H1 (cell line): ENCODE measurements around the gene DIP2C. TPM values are rescaled to one million over a fixed set of nuclear protein-coding genes. Genes with fewer than 3 reads are reported as not detected.

Source experiments
- CTCF ChIA-PET: fragments of 300-600 bp; sonication (Branson Sonifier 250); formaldehyde crosslinking; loops from one replicate; lab custom pipeline; 2021; ENCODE audit not compliant: partially characterized antibody; lab: Charles Lee
- POLR2A ChIA-PET: fragments of 300-600 bp; sonication (Branson Sonifier 250); formaldehyde crosslinking; loops from one replicate; lab custom pipeline; 2021; ENCODE audit warnings: inconsistent platforms; ENCODE audit not compliant: partially characterized antibody; lab: Charles Lee
- DNase-seq, 2 experiments: peaks; one replicate each; pipeline versions ENCODE4 v3.0.0 to v3.0.0-alpha.2; 2010 to 2022; ENCODE audit warnings: low spot score in 2 of 2, low read depth in 1 of 2, mixed read lengths in 1 of 2
- FAIRE-seq: peaks from 2 replicates; lab custom pipeline; 2011; peaks lifted over from hg19 to GRCh38; lab: Jason Lieb, UNC
- H2AFZ ChIP-seq: 2 replicates; pipeline ENCODE4 v1.8.1; 2012; ENCODE audit warnings: low read length, inconsistent platforms
- H2AK5ac ChIP-seq: 2 replicates; pipeline ENCODE4 v1.6.1; 2013; ENCODE audit warnings: low read depth, low read length
- H2BK120ac ChIP-seq: replicated peaks from 2 replicates; pipeline ENCODE3; 2013; ENCODE audit warnings: low read depth, low read length, inconsistent platforms
- H2BK12ac ChIP-seq: 2 replicates; pipeline ENCODE4 v1.6.1; 2013; ENCODE audit warnings: low read depth, low read length
- H2BK15ac ChIP-seq: 2 replicates; pipeline ENCODE4 v1.6.1; 2013; ENCODE audit warnings: low read length
- H2BK20ac ChIP-seq: 2 replicates; pipeline ENCODE4 v1.6.1; 2013; ENCODE audit warnings: low read length
- H2BK5ac ChIP-seq: 2 replicates; pipeline ENCODE4 v1.6.1; 2013; ENCODE audit warnings: low read depth, low read length
- H3K14ac ChIP-seq: 2 replicates; pipeline ENCODE4 v1.6.1; 2013; ENCODE audit warnings: inconsistent platforms; ENCODE audit not compliant: insufficient read length
- H3K18ac ChIP-seq: 2 replicates; pipeline ENCODE4 v1.6.1; 2013; ENCODE audit warnings: low read length; ENCODE audit errors: extremely low read depth
- H3K23ac ChIP-seq: 2 replicates; pipeline ENCODE4 v1.6.1; 2013; ENCODE audit warnings: inconsistent platforms; ENCODE audit not compliant: insufficient read length
- H3K23me2 ChIP-seq: 2 replicates; pipeline ENCODE4 v1.6.1; 2013; ENCODE audit warnings: low read depth, low read length
- H3K27ac ChIP-seq: 2 replicates; pipeline ENCODE4 v1.6.1; 2011; ENCODE audit warnings: low read depth, low read length, inconsistent platforms
- H3K27me3 ChIP-seq, 4 experiments: replicated peaks in 1 of 4; 1 replicate in 1 of 4; 2 replicates in 3 of 4; pipeline versions ENCODE4 v1.6.1 to v1.8.1; 2011 to 2013; ENCODE audit warnings: low read length in 3 of 4, mild to moderate bottlenecking in 3 of 4, inconsistent platforms in 2 of 4, mixed read lengths in 2 of 4, moderate library complexity in 1 of 4; ENCODE audit not compliant: control insufficient read depth in 3 of 4, insufficient read depth in 3 of 4; ENCODE audit errors: extremely low read depth in 1 of 4
- H3K36me3 ChIP-seq, 4 experiments: 2 replicates each; pipeline versions ENCODE4 v1.6.1 to v1.8.1; 2011 to 2013; ENCODE audit warnings: mild to moderate bottlenecking in 4 of 4, low read length in 3 of 4, moderate library complexity in 2 of 4, control low read depth in 1 of 4, inconsistent platforms in 1 of 4; ENCODE audit not compliant: insufficient read depth in 4 of 4, control insufficient read depth in 2 of 4
- H3K4ac ChIP-seq: replicated peaks from 2 replicates; pipeline ENCODE3; 2013; ENCODE audit warnings: low read length, low read depth, mixed read lengths, inconsistent platforms; ENCODE audit not compliant: insufficient read length
- H3K4me1 ChIP-seq, 4 experiments: replicated peaks in 1 of 4; 1 replicate in 1 of 4; 2 replicates in 3 of 4; pipeline versions ENCODE4 v1.6.1 to v1.8.1; 2011 to 2013; ENCODE audit warnings: low read length in 3 of 4, inconsistent platforms in 2 of 4, mixed read lengths in 1 of 4; ENCODE audit not compliant: insufficient read depth in 4 of 4, control insufficient read depth in 3 of 4
- H3K4me2 ChIP-seq, 2 experiments: 2 replicates each; pipeline versions ENCODE4 v1.6.1 to v1.8.1; 2011 to 2013; ENCODE audit warnings: low read depth in 2 of 2, low read length in 2 of 2, control low read depth in 1 of 2, inconsistent platforms in 1 of 2, mild to moderate bottlenecking in 1 of 2; ENCODE audit not compliant: insufficient read depth in 1 of 2
- H3K4me3 ChIP-seq, 4 experiments: fragments of 200-600, 300-600 bp in 1 of 4; sonication (generic), shearing (Covaris generic), sonication (Bioruptor Twin) in 1 of 4; 2 replicates each; pipeline versions ENCODE4 v1.5.1 to v1.8.1; 2011 to 2016; ENCODE audit warnings: low read length in 4 of 4, low read depth in 3 of 4, control low read depth in 2 of 4, inconsistent platforms in 2 of 4, mild to moderate bottlenecking in 2 of 4, mixed read lengths in 1 of 4, moderate library complexity in 1 of 4; ENCODE audit not compliant: insufficient read depth in 2 of 4; ENCODE audit errors: extremely low read depth in 1 of 4
- H3K56ac ChIP-seq: replicated peaks from 2 replicates; pipeline ENCODE3; 2013; ENCODE audit warnings: low read depth, mild to moderate bottlenecking, mixed read lengths, low read length, inconsistent platforms; ENCODE audit not compliant: insufficient read length
- H3K79me1 ChIP-seq: 2 replicates; pipeline ENCODE4 v1.6.1; 2013; ENCODE audit warnings: low read depth, low read length, control low read depth
- H3K79me2 ChIP-seq, 2 experiments: 2 replicates each; pipeline versions ENCODE4 v1.6.1 to v1.8.1; 2012 to 2013; ENCODE audit warnings: low read length in 2 of 2, mild to moderate bottlenecking in 2 of 2, inconsistent platforms in 1 of 2; ENCODE audit not compliant: insufficient read depth in 2 of 2, control insufficient read depth in 1 of 2
- H3K9ac ChIP-seq, 4 experiments: replicated peaks in 1 of 4; 1 replicate in 1 of 4; 2 replicates in 3 of 4; pipeline versions ENCODE4 v1.6.1 to v1.8.1; 2011 to 2013; ENCODE audit warnings: low read depth in 3 of 4, low read length in 3 of 4, control low read depth in 2 of 4, mild to moderate bottlenecking in 2 of 4, moderate library complexity in 2 of 4, inconsistent platforms in 1 of 4; ENCODE audit errors: extremely low read depth in 1 of 4
- H3K9me3 ChIP-seq, 2 experiments: 2 replicates each; pipeline versions ENCODE4 v1.6.1 to v1.8.1; 2012 to 2013; ENCODE audit warnings: mild to moderate bottlenecking in 2 of 2, moderate library complexity in 2 of 2, control low read depth in 1 of 2, inconsistent platforms in 1 of 2, low read depth in 1 of 2, low read length in 1 of 2, mixed read lengths in 1 of 2; ENCODE audit not compliant: insufficient read depth in 2 of 2
- H4K20me1 ChIP-seq, 2 experiments: replicated peaks in 1 of 2; 2 replicates each; pipeline versions ENCODE3 to v1.8.1; 2011 to 2013; ENCODE audit warnings: inconsistent platforms in 2 of 2, low read length in 2 of 2, mild to moderate bottlenecking in 1 of 2; ENCODE audit not compliant: insufficient read depth in 2 of 2, control insufficient read depth in 1 of 2
- H4K5ac ChIP-seq: 2 replicates; pipeline ENCODE4 v1.6.1; 2013; ENCODE audit warnings: low read length, low read depth, mixed read lengths, inconsistent platforms; ENCODE audit not compliant: insufficient read length
- H4K8ac ChIP-seq: 2 replicates; pipeline ENCODE4 v1.8.0; 2013; ENCODE audit warnings: mild to moderate bottlenecking, moderate library complexity, low read length, inconsistent platforms; ENCODE audit not compliant: insufficient read depth; ENCODE audit errors: extremely low read depth
- H4K91ac ChIP-seq: replicated peaks from 2 replicates; pipeline ENCODE3; 2013; ENCODE audit warnings: low read length, mixed read lengths, inconsistent platforms; ENCODE audit not compliant: insufficient read length
- CHD2 ChIP-seq: IDR thresholded peaks from 2 replicates; pipeline ENCODE4 v1.6.1; 2012; ENCODE audit warnings: low read length, improper control_type of control experiment
- JUND ChIP-seq: IDR thresholded peaks from 2 replicates; pipeline ENCODE4 v1.6.1; 2011; ENCODE audit warnings: mild to moderate bottlenecking, improper control_type of control experiment, low read length
- KDM1A ChIP-seq: fragments of 200-600, 300-600 bp; sonication (generic); IDR thresholded peaks from 2 replicates; pipeline ENCODE4 v1.7.1; 2016; ENCODE audit warnings: mild to moderate bottlenecking, low read length, borderline replicate concordance
- KDM5A ChIP-seq: fragments of 200-600 bp; IDR thresholded peaks from 2 replicates; pipeline ENCODE4 v1.7.1; 2012; ENCODE audit warnings: mild to moderate bottlenecking, low read length, inconsistent platforms, mixed read lengths
- POLR2A ChIP-seq, 2 experiments: IDR thresholded peaks; 1 replicate in 1 of 2; 2 replicates in 1 of 2; pipeline ENCODE4 v1.6.1; 2011; ENCODE audit warnings: low read depth in 2 of 2, low read length in 2 of 2, mild to moderate bottlenecking in 2 of 2; ENCODE audit errors: control extremely low read depth in 1 of 2
- RAD21 ChIP-seq, 2 experiments: IDR thresholded peaks in 1 of 2; conservative IDR thresholded peaks in 1 of 2; 2 replicates each; pipeline ENCODE4 v1.6.1; 2011; ENCODE audit warnings: low read depth in 2 of 2, low read length in 2 of 2, improper control_type of control experiment in 1 of 2, inconsistent platforms in 1 of 2, mild to moderate bottlenecking in 1 of 2, moderate library complexity in 1 of 2
- TAF1 ChIP-seq: IDR thresholded peaks from 2 replicates; pipeline ENCODE4 v1.6.1; 2011; ENCODE audit warnings: mild to moderate bottlenecking, low read depth, low read length
- WGBS, 2 experiments: shearing (Covaris generic) in 1 of 2; methylation state at CpG; one replicate each; pipeline versions ENCODE4 v1.1.6 to v1.1.7; 2013 to 2015; ENCODE audit warnings: low lambda C conversion rate in 2 of 2, mixed read lengths in 2 of 2, inconsistent platforms in 1 of 2, low coverage in 1 of 2, missing lambda C conversion rate in 1 of 2; ENCODE audit not compliant: insufficient replicate concordance in 2 of 2, insufficient coverage in 1 of 2, insufficient read length in 1 of 2; ENCODE audit errors: extremely low coverage in 1 of 2, missing lambda C conversion rate in 1 of 2; 5-methylcytosine and 5-hydroxymethylcytosine counted together
- polyA plus RNA-seq, 7 experiments: library from polyadenylated mRNA; depleted of rRNA in 3 of 7; stranded (reverse) in 5 of 7; unstranded in 2 of 7; fragments of >200 nt in 5 of 7; fragments of 200-250 nt in 2 of 7; gene quantifications; 1 replicate in 5 of 7; 2 replicates in 1 of 7; 4 replicates in 1 of 7; pipeline versions ENCODE4 v1.2.1 to v1.2.3, GENCODE V29; 2011 to 2013; ENCODE audit warnings: missing spikeins in 2 of 7, mixed read lengths in 2 of 7
- total RNA-seq: library from RNA; stranded (reverse); fragmentation: NEBNext Ultra II Directional; extraction: Animal tissue kit (Norgen Biotek cat#: 25700); gene quantifications from 2 replicates; pipeline ENCODE4 v1.2.1, GENCODE V29; 2021

DIP2C gene
- total and polyA plus RNA-seq, 2 of the 8 experiments (the other 6 are each of a cell fraction or from before 2014, with no cell fraction given) = 3.8 to 9.3 TPM

GRCh38 chr10:511849-512191 lies 177.6 kb downstream of the DIP2C start:
- Histone ChIP-seq H3K18ac (no peak overlapping the region), H3K4ac (no peak overlapping the region), H3K4me3 (no peak overlapping the region), H3K9me3 (peaks cover 0 to 4% of the 10 kb centered on the region in 2 experiments; a peak in 1 of 4 replicates), H2BK5ac (no peak overlapping the region), H4K5ac (no peak overlapping the region), H2AK5ac (no peak overlapping the region), H3K4me2 (no peak overlapping the region), H3K23ac (no peak overlapping the region), H3K14ac (no peak overlapping the region), H3K27ac (no peak overlapping the region), H3K9ac (no peak overlapping the region), H3K36me3 (no peaks in the 10 kb centered on the region), H2BK15ac (no peak overlapping the region), H3K4me1 (no peaks in the 10 kb centered on the region; a peak in 2 of 7 replicates), H3K27me3 (peaks cover 21 to 40% (median 33%) of the 10 kb centered on the region in 4 experiments), H4K8ac (no peak overlapping the region), H2BK120ac (no peak overlapping the region), H2BK12ac (no peak overlapping the region), H2BK20ac (no peak overlapping the region), H2AFZ (no peak overlapping the region), H4K91ac (no peak overlapping the region), H3K79me1 (no peaks in the 10 kb centered on the region), H3K56ac (no peak overlapping the region), H3K23me2 (no peaks in the 10 kb centered on the region), H3K79me2 (no peaks in the 10 kb centered on the region), H4K20me1 (peaks cover 21 to 27% of the 10 kb centered on the region in 2 experiments)
- POLR2A ChIA-PET = no interaction called here
- CTCF ChIA-PET = interaction anchor here (0.6 to 3.3 kb wide), 14 partner anchors 10 to 284 kb away, joined by 3 to 23 read pairs (median 6); no protein-coding TSS in a partner anchor
- TF ChIP-seq RAD21 (IDR thresholded peaks at IDR 0.05 in 1 of 2, conservative IDR thresholded peaks at IDR 0.05 in 1 of 2; ENCODE audit: low read depth in 2 of 2, low read length in 2 of 2) (no peak), POLR2A (IDR thresholded peaks at IDR 0.05; ENCODE audit: control extremely low read depth in 1 of 2, low read depth in 2 of 2, low read length in 2 of 2) (no peak), KDM5A (no peak), KDM1A (no peak), JUND (no peak), TAF1 (no peak), CHD2 (no peak)
- 94% methylated on average over 14 of the region's 14 CpGs; no CpG with 5 or more reads in 1 of the 2 experiments for WGBS, 2 experiments
- FAIRE-seq (no peak), DNase-seq (no peak)
